OCI-LY7 (cell line): Measurements from ENCODE around the gene PIGZ. TPM values are rescaled to one million over a fixed set of nuclear protein-coding genes. Genes with fewer than 3 reads are reported as not detected.

Experiments used
- BruUV-seq: library from RNA; stranded (reverse); fragments of 400-500 nt; replicated peaks from 2 replicates; lab custom pipeline; 2021; lab: Mats Ljungman, UMichigan
- CTCF ChIA-PET: fragments of 300-600 bp; sonication (Branson Sonifier 250); formaldehyde crosslinking; loops from one replicate; lab custom pipeline; 2022; ENCODE audit warnings: antibody characterized with exemption; ENCODE audit not compliant: unreplicated experiment; lab: Charles Lee
- POLR2A ChIA-PET: fragments of 300-600 bp; sonication (Branson Sonifier 250); formaldehyde crosslinking; loops from one replicate; lab custom pipeline; 2022; ENCODE audit warnings: antibody characterized with exemption; lab: Charles Lee
- DNase-seq: peaks from one replicate; pipeline ENCODE4 v3.0.0-alpha.2; 2015; ENCODE audit warnings: low spot score
- H2AFZ ChIP-seq: fragments of 200-600 bp; sonication (generic), shearing (Covaris generic); 2 replicates; pipeline ENCODE4 v1.6.1; 2014; ENCODE audit warnings: mild to moderate bottlenecking, antibody characterized with exemption, low read length, moderate library complexity
- H3K27ac ChIP-seq: fragments of 200-600 bp; sonication (generic); 2 replicates; pipeline ENCODE4 v1.5.1; 2014; ENCODE audit warnings: mixed run types, low read depth, mild to moderate bottlenecking, moderate library complexity, low read length, inconsistent platforms; ENCODE audit not compliant: poor library complexity, severe bottlenecking
- H3K36me3 ChIP-seq: fragments of 200-600 bp; sonication (generic); 2 replicates; pipeline ENCODE4 v1.6.1; 2014; ENCODE audit warnings: mild to moderate bottlenecking, antibody characterized with exemption, low read length, moderate library complexity, mixed read lengths; ENCODE audit not compliant: insufficient read depth
- H3K4me1 ChIP-seq: fragments of 200-600 bp; sonication (generic); 2 replicates; pipeline ENCODE4 v1.5.1; 2014; ENCODE audit warnings: mild to moderate bottlenecking, low read length; ENCODE audit not compliant: insufficient read depth, poor library complexity, severe bottlenecking
- H3K4me2 ChIP-seq: fragments of 200-600 bp; sonication (generic); 2 replicates; pipeline ENCODE4 v1.6.1; 2014; ENCODE audit warnings: mild to moderate bottlenecking, low read length
- H3K4me3 ChIP-seq: fragments of 200-600 bp; sonication (generic); 2 replicates; pipeline ENCODE4 v1.5.1; 2014; ENCODE audit warnings: mild to moderate bottlenecking, low read depth, low read length; ENCODE audit not compliant: poor library complexity, severe bottlenecking
- H3K79me2 ChIP-seq: fragments of 200-600 bp; sonication (generic); 2 replicates; pipeline ENCODE4 v1.6.1; 2016; ENCODE audit warnings: low read depth, mild to moderate bottlenecking, low read length, moderate library complexity, mixed read lengths; ENCODE audit not compliant: insufficient read depth
- H3K9me2 ChIP-seq: fragments of 200-600 bp; sonication (generic); 2 replicates; pipeline ENCODE4 v1.6.1; 2016; ENCODE audit warnings: mild to moderate bottlenecking, low read length, mixed read lengths; ENCODE audit not compliant: insufficient read depth
- H3K9me3 ChIP-seq: fragments of 200-600 bp; sonication (generic); 2 replicates; pipeline ENCODE4 v1.6.1; 2014; ENCODE audit warnings: mild to moderate bottlenecking, mixed run types, low read length, mixed read lengths
- H4K20me1 ChIP-seq: fragments of 200-600 bp; sonication (generic); 2 replicates; pipeline ENCODE4 v1.6.1; 2014; ENCODE audit warnings: mild to moderate bottlenecking, antibody characterized with exemption, low read length, moderate library complexity, mixed read lengths; ENCODE audit not compliant: insufficient read depth
- CTCF ChIP-seq: fragments of 200-600 bp; sonication (generic); conservative IDR thresholded peaks from 2 replicates; pipeline ENCODE4 v1.5.1; 2014; ENCODE audit warnings: mild to moderate bottlenecking, antibody characterized with exemption, low read length, moderate library complexity, mixed read lengths
- EZH2phosphoT487 ChIP-seq: fragments of 200-600 bp; sonication (generic); IDR thresholded peaks from 2 replicates; pipeline ENCODE4 v1.6.1; 2018; ENCODE audit warnings: low read depth, borderline replicate concordance, mild to moderate bottlenecking, mixed run types, antibody characterized with exemption, low read length, moderate library complexity, mixed read lengths
- intact Hi-C: fragments of 100-400 bp; cut with micrococcal nuclease; formaldehyde crosslinking; loops from one replicate; pipeline ENCODE4 v1.10.0; 2022; ENCODE audit not compliant: unreplicated experiment
- total RNA-seq, 2 experiments: library from RNA; depleted of rRNA in 1 of 2; stranded (reverse); fragments of >200 nt in 1 of 2; shearing (Covaris generic) in 1 of 2; gene quantifications; 2 replicates each; pipeline ENCODE4 v1.2.3, GENCODE V29; 2014 to 2022

The PIGZ gene
- total RNA-seq, 2 experiments from 2014 or later, result not detected

GRCh38 chr3:197008436-197009209 is 40.0 kb upstream of the PIGZ start:
- intact Hi-C loops, result loop anchor here (10.0 kb wide), 1 partner anchor 506 kb away; no protein-coding TSS in a partner anchor
- CTCF ChIA-PET, result no interaction called here
- H3K4me2 ChIP-seq, result no peak overlapping the region

GRCh38 chr3:197007953-197008352 is 39.3 kb upstream of the PIGZ start:
- no peaks in the 10 kb centered on the region for H3K9me2 ChIP-seq
- no peak overlapping the region for H3K4me3 ChIP-seq
- ChIA-PET POLR2A (no interaction called here), CTCF (no interaction called here)
- H3K4me1 ChIP-seq, result peaks cover 13% of the 10 kb centered on the region
- no peak overlapping the region for H3K4me2 ChIP-seq
- H4K20me1 ChIP-seq, result no peaks in the 10 kb centered on the region; the same call in 1 of the 2 replicates
- intact Hi-C loops, result loop anchor here (10.0 kb wide), 1 partner anchor 507 kb away; no protein-coding TSS in a partner anchor
- DNase-seq, result no peak
- no peak overlapping the region for H2AFZ ChIP-seq
- no peaks in the 10 kb centered on the region for H3K79me2 ChIP-seq
- BruUV-seq, result no TSS peak
- no peak for TF ChIP-seq CTCF
- TF ChIP-seq EZH2phosphoT487, result no peak
- H3K36me3 ChIP-seq, result no peaks in the 10 kb centered on the region
- no peak overlapping the region for H3K27ac ChIP-seq
- no peaks in the 10 kb centered on the region for H3K9me3 ChIP-seq

More at GRCh38 chr3:197008436-197009209, 40.0 kb upstream of the PIGZ start:
- Histone ChIP-seq H3K4me3 (no peak overlapping the region), H3K27ac (no peak overlapping the region), H2AFZ (no peak overlapping the region), H4K20me1 (no peaks in the 10 kb centered on the region; the same call in 1 of the 2 replicates), H3K36me3 (no peaks in the 10 kb centered on the region), H3K9me2 (no peaks in the 10 kb centered on the region), H3K79me2 (no peaks in the 10 kb centered on the region), H3K4me1 (peaks cover 10% of the 10 kb centered on the region), H3K9me3 (no peaks in the 10 kb centered on the region)
- no TSS peak for BruUV-seq
- TF ChIP-seq EZH2phosphoT487 (no peak), CTCF (no peak)
- DNase-seq, result no peak
- POLR2A ChIA-PET, result no interaction called here
